ENCODE results near the gene EHD1. TPM values are rescaled to one million over a fixed set of nuclear protein-coding genes. Genes with fewer than 3 reads are reported as not detected.
A peak's percentile ranks its signal among the peaks of the same experiment; 100 is the strongest.

The EHD1 gene
- total and polyA plus RNA-seq, 2 donors (not counting 1 experiment from before 2014, with no cell fraction given): 71.3 to 240 TPM

GRCh38 chr11:64875369-64876228 lies 2.8 kb downstream of the EHD1 start:
- Histone ChIP-seq H3K36me3 (ENCODE audit: control insufficient read depth, insufficient read depth, low read length) (peaks cover 25% of the 10 kb centered on the region), H2AFZ (ENCODE audit: low read length) (no peak overlapping the region), H4K20me1 (ENCODE audit: control insufficient read depth, extremely low read depth, insufficient read depth, low read length) (no peaks in the 10 kb centered on the region), H3K4me3 (replicated peaks in 1 of 4; ENCODE audit: control extremely low read depth in 1 of 4, insufficient read depth in 1 of 4, low read depth in 3 of 4, low read length in 4 of 4) (peak overlapping the region; percentile 75 to 99 (median 84)), H3K79me2 (ENCODE audit: control insufficient read depth, insufficient read depth, low read length) (peaks cover 71% of the 10 kb centered on the region), H3K9ac (ENCODE audit: insufficient read depth, low read length) (peak overlapping the region; percentile 34), H3K4me2 (ENCODE audit: extremely low read depth, insufficient read depth, low read length) (peak overlapping the region; percentile 88), H3K27ac (ENCODE audit: insufficient read depth, low read length) (peak overlapping the region; percentile 73), H3K27me3 (ENCODE audit: control insufficient read depth, insufficient read depth, low read length) (no peaks in the 10 kb centered on the region), H3K9me3 (ENCODE audit: control insufficient read depth, insufficient read depth, low read depth, low read length) (no peaks in the 10 kb centered on the region), H3K4me1 (ENCODE audit: control insufficient read depth, extremely low read depth, insufficient read depth, low read length) (peaks cover 21% of the 10 kb centered on the region)
- TF ChIP-seq CTCF (conservative IDR thresholded peaks at IDR 0.05 in 1 of 2, IDR thresholded peaks at IDR 0.05 in 1 of 2; ENCODE audit: low read depth in 1 of 2, low read length in 2 of 2) (peak; percentile 4 to 17), EZH2 (IDR thresholded peaks at IDR 0.05; ENCODE audit: low read length, missing control alignments) (no peak)
- no peak for DNase-seq (ENCODE audit: low read depth in 2 of 2)

DNA sequence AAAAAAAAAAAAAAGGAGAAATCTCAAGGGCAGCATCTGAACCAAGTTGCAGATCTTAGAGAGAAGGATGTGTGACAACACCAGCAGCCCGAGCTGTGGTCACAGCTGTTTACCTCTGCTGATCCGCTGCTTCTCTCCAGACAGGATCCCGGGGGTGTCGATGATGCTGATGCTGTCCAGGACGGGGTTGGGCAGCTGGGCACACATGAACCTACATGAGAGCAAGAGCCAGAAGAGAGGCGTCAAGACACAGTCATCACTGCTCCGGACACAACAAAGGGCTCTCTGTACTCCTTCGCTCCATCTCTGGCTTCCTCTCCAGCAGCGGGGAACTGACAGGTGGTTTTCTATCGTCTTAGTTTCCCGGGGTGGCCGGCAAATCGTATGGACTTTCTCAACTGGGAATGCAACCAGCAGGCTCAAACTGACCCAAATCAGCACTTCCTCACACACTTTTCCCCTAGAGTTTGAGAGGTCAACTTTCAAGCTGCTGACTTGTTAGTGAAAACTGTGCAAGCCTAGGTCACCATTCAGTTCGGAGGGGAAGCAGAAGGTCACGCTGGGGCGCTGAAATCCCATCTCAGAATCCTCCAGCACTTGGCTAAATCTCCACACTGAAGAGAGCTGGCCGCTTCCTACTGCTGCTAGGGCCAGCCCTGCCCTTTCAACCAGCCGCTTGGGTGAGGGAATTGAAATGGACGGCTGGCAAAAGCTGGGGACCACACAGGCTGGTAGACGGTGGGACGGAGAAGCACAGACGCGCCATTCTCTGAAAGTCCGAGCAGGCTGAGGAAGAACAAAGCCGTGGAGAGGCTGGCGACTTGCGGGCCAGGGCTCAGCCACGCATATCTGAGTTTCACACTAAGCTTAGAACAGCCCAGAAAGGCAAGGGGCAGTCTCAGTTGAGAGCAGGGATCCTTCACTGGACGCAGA lies 3.8 kb downstream of the EHD1 start:
- peaks cover 31% of the 10 kb centered on the region for H3K4me1 ChIP-seq (ENCODE audit: control insufficient read depth, extremely low read depth, insufficient read depth, low read length)
- peak overlapping the region; percentile 55 for H3K9ac ChIP-seq (ENCODE audit: insufficient read depth, low read length)
- no peaks in the 10 kb centered on the region for H4K20me1 ChIP-seq (ENCODE audit: control insufficient read depth, extremely low read depth, insufficient read depth, low read length)
- peaks cover 25% of the 10 kb centered on the region for H3K36me3 ChIP-seq (ENCODE audit: control insufficient read depth, insufficient read depth, low read length)
- H2AFZ ChIP-seq (ENCODE audit: low read length): no peak overlapping the region
- H3K4me2 ChIP-seq (ENCODE audit: extremely low read depth, insufficient read depth, low read length): peak overlapping the region; percentile 67
- DNase-seq (ENCODE audit: low read depth in 2 of 2): peak in 1 of 2 donors; percentile 82
- H3K27ac ChIP-seq (ENCODE audit: insufficient read depth, low read length): peak overlapping the region; percentile 35
- TF ChIP-seq EZH2 (IDR thresholded peaks at IDR 0.05; ENCODE audit: low read length, missing control alignments) (no peak), CTCF (conservative IDR thresholded peaks at IDR 0.05 in 1 of 2, IDR thresholded peaks at IDR 0.05 in 1 of 2; ENCODE audit: low read depth in 1 of 2, low read length in 2 of 2) (no peak)
- peaks cover 82% of the 10 kb centered on the region for H3K79me2 ChIP-seq (ENCODE audit: control insufficient read depth, insufficient read depth, low read length)
- H3K9me3 ChIP-seq (ENCODE audit: control insufficient read depth, insufficient read depth, low read depth, low read length): no peaks in the 10 kb centered on the region
- H3K27me3 ChIP-seq (ENCODE audit: control insufficient read depth, insufficient read depth, low read length): no peaks in the 10 kb centered on the region
- H3K4me3 ChIP-seq (replicated peaks in 1 of 4; ENCODE audit: control extremely low read depth in 1 of 4, insufficient read depth in 1 of 4, low read depth in 3 of 4, low read length in 4 of 4): peak overlapping the region in 3 of 4 experiments; percentile 8 to 99 (median 19)

Data from fibroblast of lung (primary cell).